ENCODE data around the gene KRT40. TPM values are rescaled to one million over a fixed set of nuclear protein-coding genes. Genes with fewer than 3 reads are reported as not detected.

KRT40 gene
- total and polyA plus RNA-seq, 7 donors, result not detected

- no peak within 1 kb of the TSS for H3K27ac ChIP-seq
- H3K36me3 ChIP-seq (ENCODE audit: insufficient read depth in 1 of 2, low read depth in 1 of 2), result no peaks in the 10 kb centered on the region
- TF ChIP-seq CTCF (IDR thresholded peaks at IDR 0.05), result no peak
- no peak for DNase-seq
- WGBS, 3 donors, result 19 to 24% (median 20%) methylated on average over 9 of the region's 9 CpGs
- H3K4me1 ChIP-seq, result no peaks in the 10 kb centered on the region
- intact Hi-C loops (cut with DNase I), result no loop called here
- H3K4me3 ChIP-seq, result peak within 1 kb of the TSS; percentile 15
- ATAC-seq, result peak in 3 of 4 donors; percentile 35 to 63 (median 57)
- peaks cover 0 to 3% (median 0%) of the 10 kb centered on the region in 3 donors for H3K27me3 ChIP-seq (ENCODE audit: insufficient read depth in 3 of 3, low read length in 2 of 3)
- H3K9me3 ChIP-seq, result no peaks in the 10 kb centered on the region
Measured at GRCh38 chr17:40937384-40937819, 46.7 kb downstream of the KRT40 start, which contains the start of gene KRT23. Gene KRT23 (minus strand): TSS chr17:40937646. CDS start chr17:40936603, 1,043 bp downstream.

GRCh38 chr17:40936976-40937375 is 47.1 kb downstream of the KRT40 start:
- Histone ChIP-seq H3K27me3 (ENCODE audit: insufficient read depth in 3 of 3, low read length in 2 of 3) (peaks cover 0 to 3% (median 0%) of the 10 kb centered on the region in 3 donors), H3K36me3 (ENCODE audit: insufficient read depth in 1 of 2, low read depth in 1 of 2) (no peaks in the 10 kb centered on the region)
- intact Hi-C loops (cut with DNase I), result no loop called here

GRCh38 chr17:40936437-40936971 is 47.6 kb downstream of the KRT40 start:
- intact Hi-C loops (cut with DNase I), result no loop called here
- H3K4me1 ChIP-seq, result no peaks in the 10 kb centered on the region
- no peak for ATAC-seq
- no peak for TF ChIP-seq CTCF (IDR thresholded peaks at IDR 0.05)
- DNase-seq, result no peak
- H3K4me3 ChIP-seq, result no peak overlapping the region
- H3K9me3 ChIP-seq, result no peaks in the 10 kb centered on the region
- 87 to 91% (median 89%) methylated on average over 19 of the region's 19 CpGs for WGBS, 3 donors
- H3K27ac ChIP-seq, result no peak overlapping the region
- no peaks in the 10 kb centered on the region for H3K36me3 ChIP-seq (ENCODE audit: insufficient read depth in 1 of 2, low read depth in 1 of 2)
- H3K27me3 ChIP-seq (ENCODE audit: insufficient read depth in 3 of 3, low read length in 2 of 3), result peaks cover 0 to 3% (median 0%) of the 10 kb centered on the region in 3 donors

More at GRCh38 chr17:40936976-40937375, 47.1 kb downstream of the KRT40 start:
- no peak for TF ChIP-seq CTCF (IDR thresholded peaks at IDR 0.05)
- ATAC-seq (peak in 3 of 4 donors; percentile 16 to 44 (median 38)), DNase-seq (no peak)
- WGBS, 3 donors, result 50 to 53% (median 52%) methylated on average over 5 of the region's 5 CpGs
- Histone ChIP-seq H3K27ac (no peak overlapping the region), H3K4me3 (no peak overlapping the region), H3K4me1 (no peaks in the 10 kb centered on the region), H3K9me3 (no peaks in the 10 kb centered on the region)

- Histone ChIP-seq H3K4me1 (no peaks in the 10 kb centered on the region), H3K36me3 (ENCODE audit: insufficient read depth in 1 of 2, low read depth in 1 of 2) (no peaks in the 10 kb centered on the region), H3K9me3 (no peaks in the 10 kb centered on the region), H3K27ac (no peak overlapping the region), H3K4me3 (no peak overlapping the region), H3K27me3 (ENCODE audit: insufficient read depth in 3 of 3, low read length in 2 of 3) (peaks cover 0 to 3% (median 0%) of the 10 kb centered on the region in 3 donors)
- ATAC-seq, result no peak
- WGBS, 3 donors, result 76 to 80% (median 78%) methylated on average over 3 of the region's 3 CpGs
- no peak for TF ChIP-seq CTCF (IDR thresholded peaks at IDR 0.05)
- no peak for DNase-seq
- intact Hi-C loops (cut with DNase I), result no loop called here
Measured at GRCh38 chr17:40935624-40936023, 48.5 kb downstream of the KRT40 start.

- no peak overlapping the region for H3K27ac ChIP-seq
- H3K9me3 ChIP-seq, result no peaks in the 10 kb centered on the region
- intact Hi-C loops (cut with DNase I), result no loop called here
- no peak for ATAC-seq
- no peaks in the 10 kb centered on the region for H3K36me3 ChIP-seq (ENCODE audit: insufficient read depth in 1 of 2, low read depth in 1 of 2)
- 34 to 40% (median 36%) methylated on average over 2 of the region's 2 CpGs for WGBS, 3 donors
- no peak overlapping the region for H3K4me3 ChIP-seq
- H3K4me1 ChIP-seq, result no peaks in the 10 kb centered on the region
- TF ChIP-seq CTCF (IDR thresholded peaks at IDR 0.05), result no peak
- DNase-seq, result no peak
- H3K27me3 ChIP-seq (ENCODE audit: insufficient read depth in 3 of 3, low read length in 2 of 3), result peaks cover 0 to 3% (median 0%) of the 10 kb centered on the region in 3 donors
Measured at GRCh38 chr17:40932608-40933007, 51.5 kb downstream of the KRT40 start.

Data from psoas muscle (tissue), 8 donors.